Muscle layer of colon (tissue), 2 donors: Measurements from ENCODE around the gene CACNA1G.

Experiments
- H3K27ac ChIP-seq: one replicate; pipeline ENCODE4 v1.7.0; 2013; ENCODE audit warnings: low read depth, mild to moderate bottlenecking, low read length, moderate library complexity
- H3K27me3 ChIP-seq, 2 donors: one replicate each; pipeline ENCODE4 v1.7.0; 2013; ENCODE audit warnings: low read length in 2 of 2, mild to moderate bottlenecking in 2 of 2; ENCODE audit not compliant: insufficient read depth in 2 of 2, control insufficient read depth in 1 of 2
- H3K36me3 ChIP-seq: one replicate; pipeline ENCODE4 v1.7.0; 2013; ENCODE audit warnings: mild to moderate bottlenecking, low read length; ENCODE audit not compliant: insufficient read depth
- H3K4me1 ChIP-seq: one replicate; pipeline ENCODE4 v1.7.0; 2013; ENCODE audit warnings: mild to moderate bottlenecking, low read length; ENCODE audit not compliant: insufficient read depth
- H3K4me3 ChIP-seq, 2 donors: one replicate each; pipeline ENCODE4 v1.7.0; 2013; ENCODE audit warnings: low read length in 2 of 2, low read depth in 1 of 2, mild to moderate bottlenecking in 1 of 2, moderate library complexity in 1 of 2
- H3K9ac ChIP-seq: one replicate; pipeline ENCODE4 v1.7.0; 2013; ENCODE audit warnings: low read length
- H3K9me3 ChIP-seq: one replicate; pipeline ENCODE4 v1.7.0; 2013; ENCODE audit warnings: mild to moderate bottlenecking, low read length
- donor health status: abdominal sarcoma.
- donor health status: Adenocarcinoma of cecum.

Gene CACNA1G

DNA sequence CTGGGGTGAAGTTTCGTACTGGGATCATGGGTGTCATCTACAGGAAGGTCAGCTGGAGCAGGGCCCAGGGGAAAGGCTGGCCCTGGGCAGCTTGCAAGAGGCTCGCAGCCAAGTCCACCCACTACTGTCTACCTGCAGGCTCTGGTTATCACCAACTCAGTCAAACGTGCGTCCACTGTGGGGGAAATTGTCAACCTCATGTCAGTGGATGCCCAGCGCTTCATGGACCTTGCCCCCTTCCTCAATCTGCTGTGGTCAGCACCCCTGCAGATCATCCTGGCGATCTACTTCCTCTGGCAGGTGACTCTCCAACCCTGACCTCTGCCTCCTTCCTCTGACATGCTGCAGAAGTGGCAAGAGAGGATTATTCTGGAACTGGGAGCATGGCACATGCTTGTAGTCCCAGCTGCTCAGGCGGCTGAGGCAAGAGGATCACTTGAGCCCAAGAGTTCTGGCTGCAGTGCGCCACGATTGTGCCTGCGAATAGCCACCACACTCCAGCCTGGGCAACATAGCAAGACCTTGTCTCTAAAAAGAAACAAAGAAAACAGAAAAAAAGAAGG lies 103.4 kb downstream of the CACNA1G start:
- Histone ChIP-seq H3K4me1 (peaks cover 14% of the 10 kb centered on the region), H3K27ac (no peak overlapping the region), H3K27me3 (no peaks in the 10 kb centered on the region), H3K9ac (no peak overlapping the region), H3K4me3 (no peak overlapping the region), H3K36me3 (no peaks in the 10 kb centered on the region), H3K9me3 (no peaks in the 10 kb centered on the region)

DNA sequence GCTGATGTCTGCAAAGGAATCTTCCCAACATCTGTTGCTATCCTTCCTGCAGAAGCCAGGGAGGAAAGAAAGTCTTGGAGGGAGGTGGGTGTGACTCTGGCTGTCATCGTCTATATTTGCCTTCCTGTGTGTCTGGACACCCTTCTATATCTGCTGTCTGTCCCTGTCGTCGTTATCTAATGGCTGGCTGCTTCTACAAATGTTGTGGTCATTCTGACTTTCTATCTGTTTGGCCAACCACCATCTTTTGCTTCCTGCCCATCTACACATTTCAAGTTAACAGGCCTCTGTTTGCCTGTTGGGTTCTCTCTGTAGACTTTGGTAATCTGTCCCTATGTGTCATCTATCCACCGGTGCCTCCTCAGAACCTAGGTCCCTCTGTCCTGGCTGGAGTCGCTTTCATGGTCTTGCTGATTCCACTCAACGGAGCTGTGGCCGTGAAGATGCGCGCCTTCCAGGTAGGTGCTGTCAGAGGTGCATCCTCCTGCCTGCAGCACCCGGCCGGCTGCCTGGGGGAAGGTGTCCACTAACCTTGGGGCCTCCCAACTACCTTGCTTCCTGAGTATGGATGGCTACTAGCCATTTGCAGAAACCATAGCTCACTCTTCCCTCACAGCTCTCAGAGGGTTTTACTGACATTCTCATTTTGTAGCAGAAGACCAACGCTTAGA lies 104.4 kb downstream of the CACNA1G start:
- Histone ChIP-seq H3K27ac (no peak overlapping the region), H3K9ac (no peak overlapping the region), H3K9me3 (no peaks in the 10 kb centered on the region), H3K36me3 (no peaks in the 10 kb centered on the region), H3K27me3 (no peaks in the 10 kb centered on the region), H3K4me3 (no peak overlapping the region), H3K4me1 (peaks cover 14% of the 10 kb centered on the region)

DNA sequence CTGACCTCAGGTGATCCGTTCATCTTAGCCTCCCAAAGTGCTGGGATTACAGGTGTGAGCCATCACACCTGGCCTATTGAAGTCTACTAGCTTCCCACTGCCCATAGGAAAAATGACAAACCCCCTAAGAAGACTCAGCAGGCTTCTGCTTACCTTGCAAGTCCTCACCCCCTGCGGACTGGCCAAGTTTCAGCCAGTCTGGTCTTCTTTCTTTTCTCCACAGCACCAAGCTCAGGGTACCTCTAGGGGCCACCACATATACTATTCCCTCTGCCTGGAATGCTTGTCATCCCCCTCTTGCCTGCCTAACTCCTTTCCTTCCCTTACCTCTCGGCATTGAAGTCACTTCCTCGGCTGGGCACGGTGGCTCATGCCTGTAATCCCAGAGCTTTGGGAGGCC lies 105.3 kb downstream of the CACNA1G start:
- Histone ChIP-seq H3K27me3 (no peaks in the 10 kb centered on the region), H3K27ac (no peak overlapping the region), H3K4me1 (peaks cover 14% of the 10 kb centered on the region), H3K9ac (no peak overlapping the region), H3K4me3 (no peak overlapping the region), H3K9me3 (no peaks in the 10 kb centered on the region), H3K36me3 (no peaks in the 10 kb centered on the region)

DNA sequence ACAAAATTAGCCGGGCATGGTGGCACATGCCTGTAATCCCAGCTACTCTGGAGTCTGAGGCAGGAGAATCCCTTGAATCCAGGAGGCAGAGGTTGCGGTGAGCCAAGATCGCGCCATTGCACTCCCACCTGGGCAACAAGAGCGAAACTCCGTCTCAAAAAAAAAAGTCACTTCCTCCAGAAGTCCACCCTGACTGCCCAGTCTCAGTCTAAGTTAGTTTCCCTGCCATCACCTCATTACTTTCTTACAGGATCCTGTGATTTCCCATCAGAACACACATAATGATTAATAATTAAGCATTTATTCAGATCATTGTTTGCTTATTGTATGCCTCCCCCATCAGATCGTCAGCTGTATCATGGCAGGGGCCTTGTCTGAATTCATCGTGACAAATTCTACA lies 105.8 kb downstream of the CACNA1G start:
- Histone ChIP-seq H3K27ac (no peak overlapping the region), H3K9me3 (no peaks in the 10 kb centered on the region), H3K4me3 (no peak overlapping the region), H3K27me3 (no peaks in the 10 kb centered on the region), H3K9ac (no peak overlapping the region), H3K4me1 (peaks cover 10% of the 10 kb centered on the region), H3K36me3 (no peaks in the 10 kb centered on the region)

DNA sequence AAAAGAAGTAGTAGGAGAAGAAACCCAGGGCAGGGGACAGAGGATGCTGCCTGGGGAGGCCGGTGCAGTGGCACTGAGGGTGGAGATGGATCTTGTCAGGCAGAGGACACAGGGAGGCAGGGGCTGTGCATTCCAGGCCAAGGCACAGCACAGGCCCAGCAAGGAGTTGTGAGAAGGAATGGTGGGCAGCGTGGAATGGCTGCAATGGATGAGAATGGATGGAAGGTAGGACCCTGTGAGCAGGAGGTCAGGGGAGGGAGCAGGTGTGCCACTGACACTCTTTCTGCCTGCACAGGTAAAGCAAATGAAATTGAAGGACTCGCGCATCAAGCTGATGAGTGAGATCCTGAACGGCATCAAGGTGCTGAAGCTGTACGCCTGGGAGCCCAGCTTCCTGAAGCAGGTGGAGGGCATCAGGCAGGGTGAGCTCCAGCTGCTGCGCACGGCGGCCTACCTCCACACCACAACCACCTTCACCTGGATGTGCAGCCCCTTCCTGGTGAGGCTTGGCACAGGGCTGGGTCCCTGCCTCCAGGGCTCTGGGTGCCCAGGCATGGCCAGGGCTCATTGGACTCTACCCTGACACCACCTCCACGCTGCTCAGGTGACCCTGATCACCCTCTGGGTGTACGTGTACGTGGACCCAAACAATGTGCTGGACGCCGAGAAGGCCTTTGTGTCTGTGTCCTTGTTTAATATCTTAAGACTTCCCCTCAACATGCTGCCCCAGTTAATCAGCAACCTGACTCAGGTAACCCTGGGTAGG lies 106.9 kb downstream of the CACNA1G start:
- no peaks in the 10 kb centered on the region for H3K36me3 ChIP-seq
- H3K9ac ChIP-seq: no peak overlapping the region
- H3K4me1 ChIP-seq: no peaks in the 10 kb centered on the region
- no peaks in the 10 kb centered on the region for H3K9me3 ChIP-seq
- H3K27ac ChIP-seq: no peak overlapping the region
- no peak overlapping the region for H3K4me3 ChIP-seq
- H3K27me3 ChIP-seq: no peaks in the 10 kb centered on the region

DNA sequence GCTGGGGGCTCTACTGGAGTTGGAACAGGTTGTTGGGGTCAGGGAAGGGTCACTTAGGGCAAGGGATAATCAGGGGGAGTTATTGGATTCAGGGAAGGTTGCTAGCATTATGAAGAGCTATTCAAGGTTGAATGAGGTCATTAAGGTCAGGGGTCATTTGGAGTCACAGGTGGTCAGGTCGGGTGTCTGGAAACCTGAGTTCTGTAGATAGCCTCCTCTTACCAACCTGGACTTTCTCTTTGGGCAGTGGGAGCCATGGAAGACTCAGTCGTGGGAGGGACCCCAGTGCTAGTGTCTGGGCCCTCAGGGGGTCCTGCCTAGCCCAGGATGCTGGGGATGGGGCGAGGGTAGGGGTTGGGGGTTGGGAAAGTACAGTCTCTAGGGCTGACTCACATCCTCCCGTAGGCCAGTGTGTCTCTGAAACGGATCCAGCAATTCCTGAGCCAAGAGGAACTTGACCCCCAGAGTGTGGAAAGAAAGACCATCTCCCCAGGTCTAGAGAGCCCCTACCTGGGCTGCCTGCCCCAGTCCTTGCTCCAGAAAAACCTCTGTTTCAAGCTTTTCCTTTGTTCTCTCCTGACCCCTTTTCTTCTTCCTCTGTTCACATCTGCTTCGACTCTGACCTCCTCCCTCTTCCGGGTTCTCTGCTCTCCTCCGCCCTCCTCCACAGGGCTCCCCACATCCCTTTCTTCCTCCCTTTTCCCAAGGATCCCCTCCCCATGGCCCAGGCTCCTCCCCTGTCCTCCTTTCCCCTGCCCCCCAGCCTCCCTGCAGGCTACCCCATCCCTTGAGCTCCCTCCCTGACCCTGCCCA lies 107.7 kb downstream of the CACNA1G start:
- Histone ChIP-seq H3K4me3 (no peak overlapping the region), H3K36me3 (no peaks in the 10 kb centered on the region), H3K9me3 (no peaks in the 10 kb centered on the region), H3K4me1 (no peaks in the 10 kb centered on the region), H3K27ac (no peak overlapping the region), H3K9ac (no peak overlapping the region), H3K27me3 (no peaks in the 10 kb centered on the region)

DNA sequence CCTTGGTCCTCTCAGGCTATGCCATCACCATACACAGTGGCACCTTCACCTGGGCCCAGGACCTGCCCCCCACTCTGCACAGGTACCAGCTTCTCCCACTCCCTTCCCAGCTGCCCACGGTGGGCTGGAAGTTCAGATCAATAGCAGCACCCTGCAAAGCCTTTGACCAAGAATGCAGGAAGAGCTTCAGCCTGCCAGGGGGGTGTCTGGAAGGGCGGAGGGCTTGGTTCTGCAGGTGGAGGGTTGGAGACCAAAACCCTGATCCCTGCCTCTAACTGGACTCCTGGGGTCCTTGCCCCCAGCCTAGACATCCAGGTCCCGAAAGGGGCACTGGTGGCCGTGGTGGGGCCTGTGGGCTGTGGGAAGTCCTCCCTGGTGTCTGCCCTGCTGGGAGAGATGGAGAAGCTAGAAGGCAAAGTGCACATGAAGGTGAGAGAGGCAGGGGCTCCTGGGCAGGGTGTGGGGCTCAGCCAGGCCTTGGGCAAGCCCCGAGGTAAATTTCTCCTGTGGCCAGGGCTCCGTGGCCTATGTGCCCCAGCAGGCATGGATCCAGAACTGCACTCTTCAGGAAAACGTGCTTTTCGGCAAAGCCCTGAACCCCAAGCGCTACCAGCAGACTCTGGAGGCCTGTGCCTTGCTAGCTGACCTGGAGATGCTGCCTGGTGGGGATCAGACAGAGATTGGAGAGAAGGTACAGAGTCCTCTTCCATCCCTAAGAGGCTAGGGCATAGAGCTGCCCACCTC lies 108.5 kb downstream of the CACNA1G start:
- no peaks in the 10 kb centered on the region for H3K27me3 ChIP-seq
- no peak overlapping the region for H3K27ac ChIP-seq
- no peak overlapping the region for H3K9ac ChIP-seq
- H3K4me1 ChIP-seq: no peaks in the 10 kb centered on the region
- no peaks in the 10 kb centered on the region for H3K9me3 ChIP-seq
- no peaks in the 10 kb centered on the region for H3K36me3 ChIP-seq
- H3K4me3 ChIP-seq: no peak overlapping the region

DNA sequence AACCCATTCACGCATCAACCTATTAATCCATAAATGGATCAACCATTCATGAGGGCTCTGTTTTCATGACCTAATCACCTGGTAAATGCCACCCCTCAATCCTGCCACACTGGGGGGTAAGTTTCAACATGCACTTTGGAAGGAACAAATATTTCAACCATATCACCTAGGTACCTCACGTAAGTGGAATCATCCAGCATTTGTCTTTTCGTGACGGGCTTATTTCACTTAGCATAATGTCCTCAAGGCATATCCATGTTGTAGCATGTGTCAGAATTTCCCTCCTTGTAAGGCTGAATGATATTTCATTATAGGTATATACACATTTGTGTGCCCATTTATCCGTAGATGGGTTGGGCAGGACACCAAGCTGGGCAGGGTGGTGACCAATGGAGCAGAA lies 111.6 kb downstream of the CACNA1G start:
- H3K9ac ChIP-seq: no peak overlapping the region
- H3K36me3 ChIP-seq: no peaks in the 10 kb centered on the region
- H3K9me3 ChIP-seq: no peaks in the 10 kb centered on the region
- no peak overlapping the region for H3K4me3 ChIP-seq
- no peaks in the 10 kb centered on the region for H3K27me3 ChIP-seq
- no peak overlapping the region for H3K27ac ChIP-seq
- no peaks in the 10 kb centered on the region for H3K4me1 ChIP-seq

DNA sequence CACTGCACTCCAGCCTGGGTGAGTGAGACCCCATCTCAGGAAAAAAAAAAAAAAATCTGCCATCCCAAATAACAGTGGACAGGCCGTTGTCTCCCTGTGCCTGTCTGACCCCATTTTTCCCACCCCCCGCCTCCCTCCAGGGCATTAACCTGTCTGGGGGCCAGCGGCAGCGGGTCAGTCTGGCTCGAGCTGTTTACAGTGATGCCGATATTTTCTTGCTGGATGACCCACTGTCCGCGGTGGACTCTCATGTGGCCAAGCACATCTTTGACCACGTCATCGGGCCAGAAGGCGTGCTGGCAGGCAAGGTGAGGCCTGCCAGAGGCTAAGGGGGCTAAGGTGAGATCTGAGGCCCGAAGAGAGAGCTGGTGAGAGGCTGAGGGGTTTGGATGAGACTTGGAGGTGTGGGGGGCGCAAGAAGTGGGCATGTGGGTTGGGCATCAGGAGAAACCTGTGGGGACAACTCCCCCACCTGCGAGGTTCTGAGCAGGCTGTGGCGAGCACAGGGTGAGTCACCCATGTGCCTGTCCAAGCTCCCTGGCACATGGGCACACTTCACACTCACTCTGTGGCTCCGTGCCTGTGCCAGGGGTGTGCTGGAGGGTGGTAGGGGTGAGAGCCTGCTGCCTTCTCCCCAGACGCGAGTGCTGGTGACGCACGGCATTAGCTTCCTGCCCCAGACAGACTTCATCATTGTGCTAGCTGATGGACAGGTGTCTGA lies 112.5 kb downstream of the CACNA1G start:
- Histone ChIP-seq H3K27ac (no peak overlapping the region), H3K27me3 (no peaks in the 10 kb centered on the region), H3K9me3 (no peaks in the 10 kb centered on the region), H3K4me1 (no peaks in the 10 kb centered on the region), H3K9ac (no peak overlapping the region), H3K4me3 (no peak overlapping the region), H3K36me3 (no peaks in the 10 kb centered on the region)

DNA sequence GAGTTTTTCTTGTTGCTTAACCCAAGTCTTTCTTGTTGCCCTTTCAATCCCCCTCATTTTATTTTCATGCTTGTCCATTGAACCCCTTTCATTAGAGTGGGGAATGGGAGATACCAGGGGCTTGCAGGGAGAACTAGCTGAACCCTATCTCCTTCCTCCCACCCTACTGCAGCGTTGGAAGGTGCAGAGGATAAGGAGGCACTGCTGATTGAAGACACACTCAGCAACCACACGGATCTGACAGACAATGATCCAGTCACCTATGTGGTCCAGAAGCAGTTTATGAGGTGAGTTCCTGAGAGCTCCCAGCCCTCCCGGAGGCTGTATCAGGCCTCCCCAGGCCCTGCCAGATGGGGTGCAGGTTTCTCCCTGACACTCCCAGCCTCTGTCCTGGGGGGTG lies 114.7 kb downstream of the CACNA1G start:
- Histone ChIP-seq H3K4me1 (no peaks in the 10 kb centered on the region), H3K27me3 (no peaks in the 10 kb centered on the region), H3K9ac (no peak overlapping the region), H3K36me3 (no peaks in the 10 kb centered on the region), H3K4me3 (no peak overlapping the region), H3K27ac (no peak overlapping the region), H3K9me3 (no peaks in the 10 kb centered on the region)
